OCI-LY1 (cell line): Measurements from ENCODE around the gene FYB1.

ENCODE experiments used
- EZH2 ChIP-seq: fragments of 200-600 bp; sonication (generic), shearing (Covaris generic); IDR thresholded peaks from 2 replicates; pipeline ENCODE4 v1.8.0; 2017; ENCODE audit warnings: borderline replicate concordance, mixed run types, mild to moderate bottlenecking, antibody characterized with exemption, low read length, moderate library complexity, mixed read lengths
- TF ChIP-seq, protein P1 (sequence below): fragments of 200-600 bp; sonication (generic), shearing (Covaris generic); IDR thresholded peaks from 2 replicates; pipeline ENCODE4 v1.5.1; 2017; ENCODE audit warnings: mild to moderate bottlenecking, antibody characterized with exemption, low read length, moderate library complexity, mixed read lengths

GRCh38 chr5:39167972-39168342 is 51.4 kb downstream of the FYB1 start:
- no peak for TF ChIP-seq EZH2
- TF ChIP-seq, protein P1, sequence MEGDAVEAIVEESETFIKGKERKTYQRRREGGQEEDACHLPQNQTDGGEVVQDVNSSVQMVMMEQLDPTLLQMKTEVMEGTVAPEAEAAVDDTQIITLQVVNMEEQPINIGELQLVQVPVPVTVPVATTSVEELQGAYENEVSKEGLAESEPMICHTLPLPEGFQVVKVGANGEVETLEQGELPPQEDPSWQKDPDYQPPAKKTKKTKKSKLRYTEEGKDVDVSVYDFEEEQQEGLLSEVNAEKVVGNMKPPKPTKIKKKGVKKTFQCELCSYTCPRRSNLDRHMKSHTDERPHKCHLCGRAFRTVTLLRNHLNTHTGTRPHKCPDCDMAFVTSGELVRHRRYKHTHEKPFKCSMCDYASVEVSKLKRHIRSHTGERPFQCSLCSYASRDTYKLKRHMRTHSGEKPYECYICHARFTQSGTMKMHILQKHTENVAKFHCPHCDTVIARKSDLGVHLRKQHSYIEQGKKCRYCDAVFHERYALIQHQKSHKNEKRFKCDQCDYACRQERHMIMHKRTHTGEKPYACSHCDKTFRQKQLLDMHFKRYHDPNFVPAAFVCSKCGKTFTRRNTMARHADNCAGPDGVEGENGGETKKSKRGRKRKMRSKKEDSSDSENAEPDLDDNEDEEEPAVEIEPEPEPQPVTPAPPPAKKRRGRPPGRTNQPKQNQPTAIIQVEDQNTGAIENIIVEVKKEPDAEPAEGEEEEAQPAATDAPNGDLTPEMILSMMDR: no peak
